Measurements from ENCODE around the gene NT5DC1.
"Not testable (repeated sequence)": the region's sequence is repeated elsewhere in the genome, so short reads cannot be mapped to it uniquely, and the experiment has no call there.

The NT5DC1 gene

GRCh38 chr6:116094041-116094440, 6.6 kb upstream of the NT5DC1 start:
- DNase-seq, result no peak

GRCh38 chr6:116096048-116096759, 4.4 kb upstream of the NT5DC1 start:
- not testable (repeated sequence) for DNase-seq

GRCh38 chr6:116096979-116097816, 3.5 kb upstream of the NT5DC1 start:
- no peak for DNase-seq

- DNase-seq, result no peak
Measured at GRCh38 chr6:116099036-116099435, 1.6 kb upstream of the NT5DC1 start.

- no peak for DNase-seq
Measured at GRCh38 chr6:116101302-116101718, 657 bp downstream of the NT5DC1 start.

- no peak for DNase-seq
Measured at GRCh38 chr6:116101790-116102189, 1.1 kb downstream of the NT5DC1 start.

- no peak for DNase-seq
Measured at GRCh38 chr6:116102873-116103272, 2.2 kb downstream of the NT5DC1 start.

- no peak for DNase-seq
Measured at GRCh38 chr6:116104636-116105035, 4.0 kb downstream of the NT5DC1 start.

GRCh38 chr6:116105247-116105646, 4.6 kb downstream of the NT5DC1 start:
- DNase-seq, result no peak

GRCh38 chr6:116106146-116106545, 5.5 kb downstream of the NT5DC1 start:
- DNase-seq, result no peak

- no peak for DNase-seq
Measured at GRCh38 chr6:116108836-116109235, 8.2 kb downstream of the NT5DC1 start.

GRCh38 chr6:116111552-116112528, 11.2 kb downstream of the NT5DC1 start:
- DNase-seq, result peak; percentile 56

GRCh38 chr6:116113386-116113785, 12.7 kb downstream of the NT5DC1 start:
- no peak for DNase-seq

- DNase-seq, result no peak
Measured at GRCh38 chr6:116115781-116116180, 15.1 kb downstream of the NT5DC1 start.

- peak; percentile 39 for DNase-seq
Measured at GRCh38 chr6:116118608-116119007, 18.0 kb downstream of the NT5DC1 start.

GRCh38 chr6:116120430-116120829, 19.8 kb downstream of the NT5DC1 start:
- no peak for DNase-seq

- no peak for DNase-seq
Measured at GRCh38 chr6:116126032-116126431, 25.4 kb downstream of the NT5DC1 start, which contains the start of gene COL10A1. TSS of gene COL10A1 (minus strand) at chr6:116126132. CDS start at chr6:116125492, 640 bp downstream.

- DNase-seq, result no peak
Measured at GRCh38 chr6:116127771-116128493, 27.3 kb downstream of the NT5DC1 start.

GRCh38 chr6:116133453-116133852, 32.8 kb downstream of the NT5DC1 start:
- DNase-seq, result no peak

- peak; percentile 9 for DNase-seq
Measured at GRCh38 chr6:116136373-116136772, 35.7 kb downstream of the NT5DC1 start.

GRCh38 chr6:116136933-116137340, 36.3 kb downstream of the NT5DC1 start:
- peak; percentile 74 for DNase-seq

GRCh38 chr6:116139917-116140316, 39.3 kb downstream of the NT5DC1 start:
- DNase-seq, result no peak

All from activated CD4-positive, alpha-beta T cell treated with anti-CD3 and anti-CD28 coated beads, Interleukin-2, Interleukin-6, amounts not matched to agents 100 ng/mL and 50 ng/mL, durations not matched to agents 16 hours and 8 hours (primary cell).